KMS-11 (cell line): ENCODE results near the gene PDE1C.

Experiments
- H2AFZ ChIP-seq: fragments of 200-600 bp; sonication (generic); 2 replicates; pipeline ENCODE4 v1.6.1; 2016; ENCODE audit warnings: antibody characterized with exemption, mixed run types, low read depth
- H3K27ac ChIP-seq: fragments of 200-600 bp; sonication (generic); 2 replicates; pipeline ENCODE4 v1.6.1; 2016; ENCODE audit warnings: mild to moderate bottlenecking, mixed run types
- H3K27me3 ChIP-seq: fragments of 200-600 bp; sonication (generic); 2 replicates; pipeline ENCODE4 v1.6.1; 2017; ENCODE audit warnings: mild to moderate bottlenecking, low read depth, mixed run types, moderate library complexity; ENCODE audit not compliant: insufficient read depth
- H3K36me3 ChIP-seq: fragments of 200-600 bp; sonication (generic); 2 replicates; pipeline ENCODE4 v1.6.1; 2017; ENCODE audit warnings: mild to moderate bottlenecking, mixed run types; ENCODE audit not compliant: insufficient read depth
- H3K4me1 ChIP-seq: fragments of 200-600 bp; sonication (generic); 2 replicates; pipeline ENCODE4 v1.6.1; 2016; ENCODE audit warnings: mild to moderate bottlenecking, low read depth, mixed run types; ENCODE audit not compliant: poor library complexity, severe bottlenecking
- H3K4me2 ChIP-seq: fragments of 200-600 bp; sonication (generic); 2 replicates; pipeline ENCODE4 v1.7.0; 2016; ENCODE audit warnings: mild to moderate bottlenecking, mixed run types
- H3K4me3 ChIP-seq: fragments of 200-600 bp; sonication (generic); IDR thresholded peaks from 2 replicates; pipeline ENCODE4 v1.6.1; 2017; ENCODE audit warnings: low read depth, low read length, mixed read lengths; ENCODE audit not compliant: insufficient read depth
- H3K79me2 ChIP-seq: fragments of 200-600 bp; sonication (generic); 2 replicates; pipeline ENCODE4 v1.6.1; 2016; ENCODE audit warnings: low read depth, mixed run types; ENCODE audit not compliant: insufficient read depth
- H3K9ac ChIP-seq: fragments of 200-600 bp; sonication (generic); 2 replicates; pipeline ENCODE4 v1.6.1; 2016; ENCODE audit warnings: mild to moderate bottlenecking, mixed run types
- H4K20me1 ChIP-seq: fragments of 200-600 bp; sonication (generic); 2 replicates; pipeline ENCODE4 v1.6.1; 2016; ENCODE audit warnings: mild to moderate bottlenecking, mixed run types; ENCODE audit not compliant: insufficient read depth
- CTCF ChIP-seq: fragments of 200-600 bp; sonication (generic); conservative IDR thresholded peaks from 2 replicates; pipeline ENCODE4 v1.6.1; 2017; ENCODE audit warnings: low read depth, mild to moderate bottlenecking, antibody characterized with exemption, low read length, moderate library complexity, mixed read lengths

The PDE1C gene

GRCh38 chr7:31748084-31748483, 322.1 kb downstream of the PDE1C start:
- Histone ChIP-seq H3K27ac (no peak overlapping the region), H3K4me3 (no peak overlapping the region), H3K4me2 (no peak overlapping the region), H4K20me1 (no peaks in the 10 kb centered on the region), H3K79me2 (no peaks in the 10 kb centered on the region), H3K27me3 (no peaks in the 10 kb centered on the region), H3K9ac (no peak overlapping the region), H2AFZ (no peak overlapping the region), H3K4me1 (no peaks in the 10 kb centered on the region), H3K36me3 (no peaks in the 10 kb centered on the region)
- no peak for TF ChIP-seq CTCF

GRCh38 chr7:31747553-31747952, 322.7 kb downstream of the PDE1C start:
- Histone ChIP-seq H3K4me2 (no peak overlapping the region), H3K36me3 (no peaks in the 10 kb centered on the region), H3K79me2 (no peaks in the 10 kb centered on the region), H3K4me1 (no peaks in the 10 kb centered on the region), H3K27ac (no peak overlapping the region), H3K27me3 (no peaks in the 10 kb centered on the region), H3K4me3 (no peak overlapping the region), H2AFZ (no peak overlapping the region), H3K9ac (no peak overlapping the region), H4K20me1 (no peaks in the 10 kb centered on the region)
- TF ChIP-seq CTCF, result no peak

- Histone ChIP-seq H3K4me2 (no peak overlapping the region), H4K20me1 (no peaks in the 10 kb centered on the region), H3K27ac (no peak overlapping the region), H3K4me1 (no peaks in the 10 kb centered on the region), H3K9ac (no peak overlapping the region), H3K27me3 (no peaks in the 10 kb centered on the region), H3K36me3 (no peaks in the 10 kb centered on the region), H3K79me2 (no peaks in the 10 kb centered on the region), H3K4me3 (no peak overlapping the region), H2AFZ (no peak overlapping the region)
- peak; percentile 94 for TF ChIP-seq CTCF
These were observed 325.8 kb downstream of the PDE1C start for GRCh38 chr7:31744294-31744874.

GRCh38 chr7:31741852-31742251, 328.4 kb downstream of the PDE1C start:
- Histone ChIP-seq H3K27me3 (no peaks in the 10 kb centered on the region), H3K36me3 (no peaks in the 10 kb centered on the region)

More at GRCh38 chr7:31741852-31742251, 328.4 kb downstream of the PDE1C start:
- Histone ChIP-seq H3K79me2 (no peaks in the 10 kb centered on the region), H3K4me1 (no peaks in the 10 kb centered on the region), H3K4me2 (no peak overlapping the region), H3K9ac (no peak overlapping the region), H2AFZ (no peak overlapping the region), H3K27ac (no peak overlapping the region), H4K20me1 (no peaks in the 10 kb centered on the region), H3K4me3 (no peak overlapping the region)
- no peak for TF ChIP-seq CTCF
